Type B pancreatic cell (in vitro differentiated cells): ENCODE results near the gene RFX4. TPM values are rescaled to one million over a fixed set of nuclear protein-coding genes. Genes with fewer than 3 reads are reported as not detected.

Experiments
- DNase-seq: peaks from one replicate; pipeline ENCODE4 v3.0.0; 2021; ENCODE audit warnings: mixed read lengths; ENCODE audit not compliant: unreplicated experiment; ENCODE audit errors: extremely low spot score
- H3K27ac Mint-ChIP-seq: 2 replicates; pipeline ENCODE4 v1.8.0; 2021; ENCODE audit warnings: mild to moderate bottlenecking, mixed read lengths
- H3K27me3 Mint-ChIP-seq: 2 replicates; pipeline ENCODE4 v1.8.0; 2021; ENCODE audit warnings: mixed read lengths
- H3K36me3 Mint-ChIP-seq: 2 replicates; pipeline ENCODE4 v1.8.0; 2021; ENCODE audit warnings: mixed read lengths
- H3K4me1 Mint-ChIP-seq: one replicate; pipeline ENCODE4 v1.8.0; 2021; ENCODE audit warnings: mixed read lengths; ENCODE audit not compliant: unreplicated experiment
- H3K4me3 Mint-ChIP-seq: 2 replicates; pipeline ENCODE4 v1.8.0; 2021; ENCODE audit warnings: mild to moderate bottlenecking, mixed read lengths
- H3K9me3 Mint-ChIP-seq: 2 replicates; pipeline ENCODE4 v1.8.0; 2021; ENCODE audit warnings: mixed read lengths
- CTCF ChIP-seq: fragments of 200-600 bp; sonication (generic); conservative IDR thresholded peaks from 2 replicates; pipeline ENCODE4 v1.5.0; 2021; ENCODE audit warnings: antibody characterized with exemption, mild to moderate bottlenecking
- total RNA-seq: library from RNA; stranded (reverse); gene quantifications from 2 replicates; pipeline ENCODE4 v1.2.1, GENCODE V29; 2021; ENCODE audit warnings: low replicate concordance

RFX4 gene
- total RNA-seq, 1 donor from 2014 or later = 25.4 TPM

- peaks cover 6% of the 10 kb centered on the region for H3K36me3 Mint-ChIP-seq
- H3K9me3 Mint-ChIP-seq = no peaks in the 10 kb centered on the region
- peaks cover 27% of the 10 kb centered on the region for H3K4me1 Mint-ChIP-seq
- peak; percentile 96 for DNase-seq
- H3K27ac Mint-ChIP-seq = peak within 1 kb of the TSS; percentile 99
- peak within 1 kb of the TSS; percentile 99 for H3K4me3 Mint-ChIP-seq
- no peak for TF ChIP-seq CTCF
- peaks cover 12% of the 10 kb centered on the region for H3K27me3 Mint-ChIP-seq
These were observed 191.4 kb downstream of the RFX4 start, which contains the start of gene RIC8B for GRCh38 chr12:106774005-106774807. RIC8B (plus strand) TSS chr12:106774682; CDS start chr12:106774746, 64 bp downstream.

GRCh38 chr12:106774808-106775524, 192.2 kb downstream of the RFX4 start:
- no peak for DNase-seq
- Mint-ChIP-seq H3K9me3 (no peaks in the 10 kb centered on the region), H3K4me3 (peak overlapping the region; percentile 99), H3K27ac (peak overlapping the region; percentile 99), H3K4me1 (peaks cover 21% of the 10 kb centered on the region), H3K27me3 (peaks cover 6% of the 10 kb centered on the region), H3K36me3 (peaks cover 6% of the 10 kb centered on the region)
- TF ChIP-seq CTCF = no peak

- Mint-ChIP-seq H3K4me3 (no peak overlapping the region), H3K4me1 (peaks cover 26% of the 10 kb centered on the region)
These were observed 194.1 kb downstream of the RFX4 start for GRCh38 chr12:106776897-106777296.

GRCh38 chr12:106780010-106780631, 197.3 kb downstream of the RFX4 start:
- peaks cover 18% of the 10 kb centered on the region for H3K4me1 Mint-ChIP-seq

More at GRCh38 chr12:106776897-106777296, 194.1 kb downstream of the RFX4 start:
- no peak overlapping the region for H3K27ac Mint-ChIP-seq
- peaks cover 6% of the 10 kb centered on the region for H3K36me3 Mint-ChIP-seq
- no peak for DNase-seq
- H3K27me3 Mint-ChIP-seq = peaks cover 6% of the 10 kb centered on the region
- TF ChIP-seq CTCF = no peak
- no peaks in the 10 kb centered on the region for H3K9me3 Mint-ChIP-seq

More at GRCh38 chr12:106780010-106780631, 197.3 kb downstream of the RFX4 start:
- no peak for DNase-seq
- H3K36me3 Mint-ChIP-seq = peaks cover 10% of the 10 kb centered on the region
- peak overlapping the region; percentile 55 for H3K27ac Mint-ChIP-seq
- no peak overlapping the region for H3K4me3 Mint-ChIP-seq
- H3K27me3 Mint-ChIP-seq = no peaks in the 10 kb centered on the region
- H3K9me3 Mint-ChIP-seq = no peaks in the 10 kb centered on the region
- TF ChIP-seq CTCF = no peak
